Hippocampal formation (tissue), 2 donors: ENCODE measurements around the gene PYURF.

Source experiments
- DNase-seq, 2 donors: peaks; one replicate each; lab custom pipeline; 2025; lab: John Stamatoyannopoulos, UW

Gene PYURF

DNA sequence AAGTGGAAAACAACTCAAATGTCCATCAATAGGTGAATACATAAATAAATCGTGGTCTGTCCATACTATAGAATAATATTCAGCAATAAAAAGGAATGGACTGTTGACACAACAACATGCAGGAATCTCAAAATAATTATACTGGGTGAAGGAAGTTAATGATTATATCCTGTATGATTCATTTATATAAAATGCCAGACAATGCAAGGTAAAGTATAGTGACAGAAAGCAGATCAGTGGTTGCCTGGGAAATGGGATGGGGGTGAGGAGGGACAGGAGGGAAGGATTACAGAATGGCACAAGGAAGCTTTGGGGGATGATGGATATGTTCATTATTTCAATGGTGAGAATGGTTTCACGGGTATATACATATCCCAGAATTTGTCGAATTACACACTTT is 12.3 kb downstream of the PYURF start:
- DNase-seq = no peak

DNA sequence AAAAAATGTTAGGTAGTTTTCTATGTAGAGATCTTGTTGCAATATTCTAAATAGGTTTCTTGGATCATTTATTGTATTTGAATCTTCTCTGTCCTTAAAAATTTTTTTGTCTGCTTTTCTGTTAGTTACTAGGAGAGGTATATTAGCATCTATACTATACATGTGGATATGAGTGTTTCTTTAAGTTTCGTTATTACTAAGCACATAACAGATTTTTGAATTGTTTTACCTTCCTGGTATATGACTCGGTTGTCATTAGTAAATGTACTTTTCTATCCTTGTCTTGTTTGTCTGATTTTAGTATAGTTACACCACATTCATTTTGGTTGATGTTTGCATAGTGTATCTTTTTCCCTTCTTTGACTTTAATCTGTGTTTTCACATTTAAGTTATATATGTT is 20.2 kb downstream of the PYURF start:
- no peak for DNase-seq

DNA sequence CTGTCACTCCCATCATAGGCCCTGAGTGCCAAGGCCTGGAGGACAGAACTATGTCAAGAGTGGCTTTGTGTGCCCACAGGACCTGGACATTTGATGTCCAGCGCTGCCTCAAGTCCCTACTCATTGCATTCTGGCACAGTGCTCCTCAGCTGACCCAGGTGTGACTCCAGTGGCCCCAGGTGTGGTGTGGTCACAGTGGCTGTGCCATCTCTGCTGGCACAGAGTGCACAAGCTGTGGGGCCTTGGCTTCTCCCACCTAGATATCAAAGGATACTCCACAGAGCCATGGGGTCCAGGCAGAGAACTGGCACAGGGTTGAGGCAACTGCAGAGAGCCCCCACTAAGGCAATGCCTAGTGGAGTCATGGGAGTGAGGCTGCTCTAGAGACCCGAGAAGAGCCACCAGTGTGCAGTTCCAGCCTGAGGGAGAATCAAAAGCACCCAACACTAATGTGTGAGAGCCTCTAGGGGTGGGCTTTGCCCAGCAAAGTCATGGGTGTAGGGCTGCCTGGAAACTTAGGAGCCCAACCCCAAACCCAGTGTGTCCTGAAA is 25.6 kb downstream of the PYURF start:
- DNase-seq = no peak

DNA sequence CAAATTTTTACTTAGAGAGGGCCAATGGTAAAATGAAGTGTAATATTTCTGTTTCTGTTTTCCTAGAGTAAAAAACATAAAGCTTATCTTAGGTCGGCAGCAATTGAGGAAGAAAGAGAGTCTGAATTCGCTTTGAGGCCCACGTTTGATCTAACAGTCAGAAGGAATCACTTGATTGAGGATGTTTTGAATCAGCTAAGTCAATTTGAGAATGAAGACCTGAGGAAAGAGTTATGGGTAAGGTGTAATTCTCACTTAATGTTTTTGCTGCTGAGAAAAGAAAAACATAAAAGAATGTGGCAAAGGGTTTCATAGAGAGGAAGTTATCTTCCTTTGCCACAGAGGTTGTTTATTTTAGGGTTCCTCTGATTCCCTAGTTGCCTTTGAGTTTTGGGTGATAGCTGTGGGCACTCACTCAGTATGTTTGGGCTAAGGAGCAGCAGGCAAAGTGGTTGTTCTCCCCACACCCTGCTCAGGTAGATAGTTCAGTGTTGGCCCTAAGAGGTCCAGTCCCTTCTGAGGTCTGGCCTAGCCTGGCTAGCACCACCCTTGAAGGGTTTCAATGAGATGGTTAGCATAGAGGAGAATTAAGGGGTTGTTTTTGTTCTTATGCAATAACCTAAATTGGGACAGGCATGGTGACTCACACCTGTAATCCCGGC is 34.3 kb downstream of the PYURF start:
- no peak for DNase-seq

DNA sequence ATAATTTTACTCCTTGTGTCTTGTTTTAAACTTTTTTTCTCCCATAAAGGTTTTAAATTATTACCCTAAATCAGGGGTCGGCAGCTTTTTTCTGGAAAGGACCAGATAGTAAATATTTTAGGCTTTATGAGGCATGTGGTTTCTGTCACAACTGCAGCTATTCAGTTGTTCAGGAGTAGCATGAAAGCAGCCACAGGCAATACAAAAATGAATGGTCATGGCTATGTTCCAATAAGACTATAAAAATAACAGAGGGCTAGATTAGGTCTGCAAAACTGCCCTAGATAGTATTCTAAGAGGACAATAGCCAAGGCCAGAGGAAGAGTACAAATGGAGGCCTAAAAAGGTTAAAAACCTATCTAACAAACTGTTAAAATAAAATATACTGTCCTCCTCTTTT is 42.0 kb downstream of the PYURF start:
- no peak for DNase-seq

DNA sequence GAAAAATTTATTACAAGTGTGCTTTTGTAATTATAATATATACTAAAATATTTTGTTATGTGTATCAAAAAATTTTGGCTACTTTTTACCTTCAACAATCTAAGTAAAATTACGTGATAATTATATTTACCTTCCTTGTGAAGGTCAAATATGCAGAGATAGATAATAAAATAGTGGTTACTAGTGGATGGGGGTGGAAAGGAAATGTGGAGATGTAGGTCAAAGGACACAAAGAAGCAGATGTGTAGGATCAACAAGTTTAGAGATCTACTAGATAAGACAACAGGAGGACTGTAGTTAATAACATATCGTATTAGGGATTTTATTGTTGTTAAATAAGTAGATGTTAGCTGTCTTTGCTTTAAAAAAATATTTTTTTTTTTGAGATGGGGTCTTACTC is 45.3 kb downstream of the PYURF start:
- no peak for DNase-seq

DNA sequence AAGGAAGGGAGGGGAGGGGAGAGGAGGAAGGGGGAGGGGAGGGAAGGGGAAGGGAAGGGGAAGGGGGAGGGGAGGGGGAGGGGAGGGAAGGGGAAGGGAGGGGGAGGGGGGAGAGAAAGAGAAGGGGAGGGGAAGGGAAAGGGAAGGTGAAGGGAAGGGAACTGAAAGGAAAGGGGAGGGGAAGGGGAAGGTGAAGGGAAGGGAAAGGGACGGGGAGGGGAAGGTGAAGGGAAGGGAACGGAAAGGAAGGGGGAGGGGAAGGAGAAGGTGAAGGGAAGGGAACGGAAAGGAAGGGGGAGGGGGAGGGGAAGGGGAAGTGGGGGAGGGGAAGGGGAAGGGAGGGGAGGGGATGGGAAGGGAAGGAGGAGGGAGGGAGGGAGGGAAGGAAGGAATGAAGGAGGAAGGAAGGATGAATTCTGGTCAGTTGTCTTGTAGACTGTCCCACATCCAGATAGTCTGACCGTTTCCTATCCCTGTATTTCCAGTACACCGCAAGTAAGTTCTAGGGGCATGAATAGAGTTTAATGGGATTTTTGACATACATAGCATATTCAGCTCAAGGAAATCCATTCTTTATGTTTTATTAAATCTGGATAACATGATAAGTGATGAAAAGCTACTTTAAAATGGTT is 46.2 kb downstream of the PYURF start:
- no peak for DNase-seq
